KMS-11 (cell line): ENCODE measurements around the gene THTPA.
A peak's percentile ranks its signal among the peaks of the same experiment; 100 is the strongest.

Source experiments
- H2AFZ ChIP-seq: fragments of 200-600 bp; sonication (generic); 2 replicates; pipeline ENCODE4 v1.6.1; 2016; ENCODE audit warnings: antibody characterized with exemption, mixed run types, low read depth
- H3K27ac ChIP-seq: fragments of 200-600 bp; sonication (generic); 2 replicates; pipeline ENCODE4 v1.6.1; 2016; ENCODE audit warnings: mild to moderate bottlenecking, mixed run types
- H3K27me3 ChIP-seq: fragments of 200-600 bp; sonication (generic); 2 replicates; pipeline ENCODE4 v1.6.1; 2017; ENCODE audit warnings: mild to moderate bottlenecking, low read depth, mixed run types, moderate library complexity; ENCODE audit not compliant: insufficient read depth
- H3K36me3 ChIP-seq: fragments of 200-600 bp; sonication (generic); 2 replicates; pipeline ENCODE4 v1.6.1; 2017; ENCODE audit warnings: mild to moderate bottlenecking, mixed run types; ENCODE audit not compliant: insufficient read depth
- H3K4me1 ChIP-seq: fragments of 200-600 bp; sonication (generic); 2 replicates; pipeline ENCODE4 v1.6.1; 2016; ENCODE audit warnings: mild to moderate bottlenecking, low read depth, mixed run types; ENCODE audit not compliant: poor library complexity, severe bottlenecking
- H3K4me2 ChIP-seq: fragments of 200-600 bp; sonication (generic); 2 replicates; pipeline ENCODE4 v1.7.0; 2016; ENCODE audit warnings: mild to moderate bottlenecking, mixed run types
- H3K4me3 ChIP-seq: fragments of 200-600 bp; sonication (generic); IDR thresholded peaks from 2 replicates; pipeline ENCODE4 v1.6.1; 2017; ENCODE audit warnings: low read depth, low read length, mixed read lengths; ENCODE audit not compliant: insufficient read depth
- H3K79me2 ChIP-seq: fragments of 200-600 bp; sonication (generic); 2 replicates; pipeline ENCODE4 v1.6.1; 2016; ENCODE audit warnings: low read depth, mixed run types; ENCODE audit not compliant: insufficient read depth
- H3K9ac ChIP-seq: fragments of 200-600 bp; sonication (generic); 2 replicates; pipeline ENCODE4 v1.6.1; 2016; ENCODE audit warnings: mild to moderate bottlenecking, mixed run types
- H4K20me1 ChIP-seq: fragments of 200-600 bp; sonication (generic); 2 replicates; pipeline ENCODE4 v1.6.1; 2016; ENCODE audit warnings: mild to moderate bottlenecking, mixed run types; ENCODE audit not compliant: insufficient read depth
- TF ChIP-seq, protein P1 (sequence below): fragments of 200-600 bp; sonication (generic); conservative IDR thresholded peaks from 2 replicates; pipeline ENCODE4 v1.6.1; 2017; ENCODE audit warnings: low read depth, mild to moderate bottlenecking, antibody characterized with exemption, low read length, moderate library complexity, mixed read lengths

THTPA gene

DNA sequence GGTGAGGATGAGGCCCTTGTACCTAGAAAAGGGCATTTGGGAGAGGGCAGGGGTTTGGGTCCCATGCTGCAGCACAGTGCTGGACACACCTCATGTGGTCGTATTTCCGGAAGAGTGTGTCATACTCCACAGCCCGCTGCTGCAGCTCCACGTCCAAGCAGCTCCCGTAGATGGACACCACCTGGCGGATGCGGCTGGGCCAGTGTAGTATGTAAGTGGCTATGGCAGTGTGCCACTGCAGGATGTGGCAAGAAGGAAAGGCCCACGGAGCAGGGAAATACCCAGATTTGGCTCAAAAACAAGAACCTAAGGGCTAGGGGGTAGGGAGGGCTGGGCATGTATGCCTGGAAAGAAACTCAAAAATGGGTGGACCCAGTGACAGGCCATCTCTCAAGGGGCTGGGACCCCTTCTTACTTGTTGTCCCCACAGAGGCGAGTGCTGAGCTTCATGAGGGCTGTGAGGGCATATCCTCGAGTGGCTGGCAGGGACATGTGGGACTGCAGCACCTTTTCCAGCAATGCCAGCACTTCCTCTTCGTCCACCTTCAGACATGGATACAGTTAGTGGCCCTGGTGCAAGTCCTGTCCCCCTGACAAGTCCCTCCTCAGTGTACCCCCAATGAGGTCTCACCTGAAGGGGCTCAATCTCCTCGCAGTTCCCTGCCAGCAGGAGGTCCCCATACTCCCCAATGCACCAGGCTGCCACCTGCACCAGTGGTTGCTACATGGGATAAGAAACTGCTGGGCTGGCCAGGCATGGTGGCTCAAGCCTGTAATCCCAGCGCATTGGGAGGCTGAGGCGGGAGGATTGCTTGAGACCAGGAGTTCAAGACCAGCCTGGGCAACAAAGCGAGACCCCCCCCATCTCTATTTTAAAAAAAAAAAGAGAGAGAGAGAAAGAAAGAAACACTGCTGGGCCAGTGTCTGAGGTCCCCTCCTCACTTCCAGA, 6.1 kb downstream of the THTPA start:
- H3K27me3 ChIP-seq: no peaks in the 10 kb centered on the region
- H3K4me1 ChIP-seq: peaks cover 5% of the 10 kb centered on the region
- no peak overlapping the region for H3K27ac ChIP-seq
- no peaks in the 10 kb centered on the region for H4K20me1 ChIP-seq
- no peak overlapping the region for H3K4me3 ChIP-seq
- no peaks in the 10 kb centered on the region; the same call in 1 of the 2 replicates for H3K79me2 ChIP-seq
- H3K9ac ChIP-seq: no peak overlapping the region
- H3K36me3 ChIP-seq: no peaks in the 10 kb centered on the region
- TF ChIP-seq, protein P1, sequence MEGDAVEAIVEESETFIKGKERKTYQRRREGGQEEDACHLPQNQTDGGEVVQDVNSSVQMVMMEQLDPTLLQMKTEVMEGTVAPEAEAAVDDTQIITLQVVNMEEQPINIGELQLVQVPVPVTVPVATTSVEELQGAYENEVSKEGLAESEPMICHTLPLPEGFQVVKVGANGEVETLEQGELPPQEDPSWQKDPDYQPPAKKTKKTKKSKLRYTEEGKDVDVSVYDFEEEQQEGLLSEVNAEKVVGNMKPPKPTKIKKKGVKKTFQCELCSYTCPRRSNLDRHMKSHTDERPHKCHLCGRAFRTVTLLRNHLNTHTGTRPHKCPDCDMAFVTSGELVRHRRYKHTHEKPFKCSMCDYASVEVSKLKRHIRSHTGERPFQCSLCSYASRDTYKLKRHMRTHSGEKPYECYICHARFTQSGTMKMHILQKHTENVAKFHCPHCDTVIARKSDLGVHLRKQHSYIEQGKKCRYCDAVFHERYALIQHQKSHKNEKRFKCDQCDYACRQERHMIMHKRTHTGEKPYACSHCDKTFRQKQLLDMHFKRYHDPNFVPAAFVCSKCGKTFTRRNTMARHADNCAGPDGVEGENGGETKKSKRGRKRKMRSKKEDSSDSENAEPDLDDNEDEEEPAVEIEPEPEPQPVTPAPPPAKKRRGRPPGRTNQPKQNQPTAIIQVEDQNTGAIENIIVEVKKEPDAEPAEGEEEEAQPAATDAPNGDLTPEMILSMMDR: no peak
- no peak overlapping the region for H3K4me2 ChIP-seq
- no peak overlapping the region for H2AFZ ChIP-seq

DNA sequence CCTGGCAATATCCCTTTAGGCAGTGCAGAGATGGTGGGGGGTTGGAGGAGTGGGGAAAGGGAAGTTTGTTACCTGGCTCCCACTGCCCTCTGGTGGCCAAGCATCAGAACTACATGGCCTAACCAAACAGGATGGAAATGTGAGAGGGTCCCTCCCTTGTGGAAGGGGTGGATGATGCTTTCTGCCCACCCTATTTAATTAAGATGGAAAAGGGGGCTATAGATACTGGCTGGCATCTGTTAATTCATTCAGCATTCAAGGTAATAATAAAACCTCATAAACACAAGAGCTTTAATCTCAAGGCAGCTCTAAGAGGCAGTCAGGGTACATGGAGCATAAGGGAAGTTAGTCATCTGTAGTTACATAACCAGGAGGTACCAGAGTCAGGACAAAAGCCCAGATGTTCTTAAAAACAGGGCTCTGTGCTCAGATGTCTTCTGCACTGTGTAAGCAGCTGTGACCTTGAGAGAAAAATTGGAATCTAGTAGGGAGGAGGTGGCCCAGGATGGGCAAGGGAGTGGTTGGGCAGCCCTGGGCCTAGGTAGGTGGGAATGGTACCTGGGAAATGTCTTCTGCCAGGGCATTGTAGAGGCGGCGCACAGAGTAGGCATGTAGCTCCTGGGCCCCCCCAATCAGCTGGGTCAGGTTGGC, 6.9 kb downstream of the THTPA start:
- TF ChIP-seq, protein P1: peak; percentile 90
- Histone ChIP-seq H3K4me2 (no peak overlapping the region), H3K9ac (no peak overlapping the region), H2AFZ (no peak overlapping the region), H3K4me3 (no peak overlapping the region), H3K36me3 (no peaks in the 10 kb centered on the region), H3K79me2 (no peaks in the 10 kb centered on the region; the same call in 1 of the 2 replicates), H4K20me1 (no peaks in the 10 kb centered on the region), H3K27me3 (no peaks in the 10 kb centered on the region), H3K27ac (no peak overlapping the region), H3K4me1 (peaks cover 2% of the 10 kb centered on the region)

DNA sequence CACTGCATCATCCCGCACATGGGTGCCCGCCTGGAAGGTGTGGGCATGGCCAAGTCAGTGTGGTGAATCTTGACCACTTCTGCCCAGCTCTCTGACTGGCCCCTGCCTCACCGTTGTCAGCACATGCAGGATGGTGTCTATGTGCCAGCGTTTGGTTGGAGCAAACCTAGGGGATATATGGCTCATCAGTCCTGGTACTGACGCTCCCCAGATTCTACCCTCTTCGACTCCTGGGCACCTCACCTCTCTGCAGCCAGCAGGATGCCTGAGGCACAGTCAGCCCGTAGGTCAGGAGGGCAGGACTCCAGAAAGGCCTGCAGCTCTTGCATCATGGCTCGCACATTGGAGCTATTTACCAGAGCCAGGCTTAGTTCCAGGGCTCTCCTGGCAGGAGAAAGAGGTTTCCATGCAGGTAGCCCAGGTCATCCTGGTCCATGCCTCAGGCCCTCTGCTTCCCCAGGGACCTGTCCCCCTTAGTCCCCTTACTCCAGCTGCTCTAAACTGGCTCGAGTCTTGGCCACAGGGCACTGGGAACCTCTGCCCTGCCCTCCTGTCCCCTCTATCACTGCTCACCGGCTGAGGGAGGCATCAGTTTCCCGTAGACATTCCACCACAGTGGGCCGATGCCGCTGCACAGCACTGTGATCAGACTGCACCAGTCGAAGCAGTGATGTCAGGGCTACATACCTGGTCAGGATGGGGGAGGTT, 7.6 kb downstream of the THTPA start:
- no peak overlapping the region for H3K4me3 ChIP-seq
- no peak overlapping the region for H3K27ac ChIP-seq
- H3K27me3 ChIP-seq: no peaks in the 10 kb centered on the region
- H2AFZ ChIP-seq: no peak overlapping the region
- H3K4me1 ChIP-seq: peaks cover 8% of the 10 kb centered on the region
- H3K9ac ChIP-seq: no peak overlapping the region
- H3K36me3 ChIP-seq: no peaks in the 10 kb centered on the region
- no peak overlapping the region for H3K4me2 ChIP-seq
- H4K20me1 ChIP-seq: no peaks in the 10 kb centered on the region
- H3K79me2 ChIP-seq: no peaks in the 10 kb centered on the region
- TF ChIP-seq, protein P1: no peak

DNA sequence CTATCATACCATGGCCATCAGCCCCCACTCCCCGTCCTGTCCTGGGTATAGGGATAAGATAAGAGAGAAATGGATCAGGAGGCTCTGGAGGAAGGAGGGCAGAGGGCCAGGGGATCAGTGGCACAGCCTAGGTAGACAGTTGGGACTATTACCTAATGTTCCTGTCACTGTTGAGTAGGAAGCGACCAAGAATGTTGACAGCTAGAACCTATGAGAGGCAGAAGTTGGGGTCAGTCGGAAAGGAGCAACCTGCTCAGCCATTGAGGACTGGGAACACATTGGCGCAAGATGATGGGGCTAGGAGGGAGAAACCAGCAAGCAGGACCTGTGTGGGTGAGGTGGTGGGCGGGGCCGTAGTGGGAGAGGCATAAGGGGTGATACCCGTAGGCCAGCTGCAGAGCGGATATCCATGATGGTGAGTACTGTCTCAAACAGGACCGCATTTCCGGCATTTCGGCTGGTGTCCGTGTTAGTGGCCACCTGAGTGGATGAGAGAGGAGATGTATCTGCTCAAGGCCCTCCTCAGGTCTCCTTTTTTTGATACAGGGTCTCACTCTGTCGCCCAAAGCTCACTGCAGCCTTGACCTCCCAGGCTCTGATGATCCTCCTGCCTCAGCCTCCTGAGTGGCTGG, 8.2 kb downstream of the THTPA start:
- H3K36me3 ChIP-seq: no peaks in the 10 kb centered on the region

More for the DNA sequence above, 8.2 kb downstream of the THTPA start:
- Histone ChIP-seq H3K27me3 (no peaks in the 10 kb centered on the region), H3K9ac (no peak overlapping the region), H2AFZ (no peak overlapping the region), H3K27ac (no peak overlapping the region), H3K4me1 (peaks cover 8% of the 10 kb centered on the region), H3K4me2 (no peak overlapping the region), H3K79me2 (no peaks in the 10 kb centered on the region), H4K20me1 (no peaks in the 10 kb centered on the region), H3K4me3 (no peak overlapping the region)
- TF ChIP-seq, protein P1: no peak
